GM12865 (cell line): ENCODE data around the gene KCTD2.

Source experiments
- DNase-seq: peaks from one replicate; pipeline ENCODE4 v3.0.0; 2010; ENCODE audit warnings: low read depth
- H3K4me3 ChIP-seq: 2 replicates; pipeline ENCODE4 v1.5.1; 2011; ENCODE audit warnings: mild to moderate bottlenecking, low read depth, low read length, control low read depth
- TF ChIP-seq, protein P1 (sequence below): IDR thresholded peaks from 2 replicates; pipeline ENCODE4 v1.5.1; 2011; ENCODE audit warnings: low read length, control low read depth, low read depth, inconsistent platforms; ENCODE audit not compliant: insufficient read depth; ENCODE audit errors: missing control alignments

Gene KCTD2

DNA sequence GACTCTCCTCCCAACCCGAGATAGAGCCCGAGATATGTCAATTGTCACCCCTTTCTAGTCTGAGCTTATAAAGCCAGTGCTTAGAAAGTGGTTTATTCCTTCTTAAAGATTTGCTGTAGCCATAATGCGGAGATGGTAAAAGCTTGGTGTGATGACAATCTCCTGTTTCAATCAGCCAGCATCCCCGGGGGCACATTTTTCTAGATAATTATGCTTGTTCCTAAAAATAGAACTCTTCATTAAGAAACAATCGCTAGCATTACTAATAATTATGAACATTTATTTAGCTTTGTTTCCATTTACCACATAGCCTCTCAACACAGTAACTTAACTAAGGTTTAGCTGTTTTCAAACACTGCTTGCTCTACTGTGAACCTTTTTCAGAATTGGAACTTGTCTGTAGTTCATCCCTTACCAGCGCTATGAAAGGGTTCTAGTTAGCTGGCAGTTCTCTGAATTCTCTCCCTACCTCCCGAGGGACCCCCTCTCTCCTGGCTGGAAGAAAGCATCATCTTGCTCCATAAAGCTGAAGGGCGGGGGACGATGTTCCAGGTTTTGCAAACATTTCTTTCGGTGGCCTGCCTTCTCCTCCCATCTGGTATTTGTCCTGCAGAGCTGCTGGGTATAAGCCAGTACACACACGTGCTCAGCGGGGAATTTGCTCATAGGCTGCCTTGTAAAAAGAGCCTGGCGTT, 35.5 kb upstream of the KCTD2 start:
- TF ChIP-seq, protein P1, sequence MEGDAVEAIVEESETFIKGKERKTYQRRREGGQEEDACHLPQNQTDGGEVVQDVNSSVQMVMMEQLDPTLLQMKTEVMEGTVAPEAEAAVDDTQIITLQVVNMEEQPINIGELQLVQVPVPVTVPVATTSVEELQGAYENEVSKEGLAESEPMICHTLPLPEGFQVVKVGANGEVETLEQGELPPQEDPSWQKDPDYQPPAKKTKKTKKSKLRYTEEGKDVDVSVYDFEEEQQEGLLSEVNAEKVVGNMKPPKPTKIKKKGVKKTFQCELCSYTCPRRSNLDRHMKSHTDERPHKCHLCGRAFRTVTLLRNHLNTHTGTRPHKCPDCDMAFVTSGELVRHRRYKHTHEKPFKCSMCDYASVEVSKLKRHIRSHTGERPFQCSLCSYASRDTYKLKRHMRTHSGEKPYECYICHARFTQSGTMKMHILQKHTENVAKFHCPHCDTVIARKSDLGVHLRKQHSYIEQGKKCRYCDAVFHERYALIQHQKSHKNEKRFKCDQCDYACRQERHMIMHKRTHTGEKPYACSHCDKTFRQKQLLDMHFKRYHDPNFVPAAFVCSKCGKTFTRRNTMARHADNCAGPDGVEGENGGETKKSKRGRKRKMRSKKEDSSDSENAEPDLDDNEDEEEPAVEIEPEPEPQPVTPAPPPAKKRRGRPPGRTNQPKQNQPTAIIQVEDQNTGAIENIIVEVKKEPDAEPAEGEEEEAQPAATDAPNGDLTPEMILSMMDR = no peak
- no peak overlapping the region; the same call in 1 of the 2 replicates for H3K4me3 ChIP-seq
- no peak for DNase-seq

GRCh38 chr17:75012096-75012345, 35.0 kb upstream of the KCTD2 start:
- TF ChIP-seq, protein P1 = no peak
- DNase-seq = no peak

DNA sequence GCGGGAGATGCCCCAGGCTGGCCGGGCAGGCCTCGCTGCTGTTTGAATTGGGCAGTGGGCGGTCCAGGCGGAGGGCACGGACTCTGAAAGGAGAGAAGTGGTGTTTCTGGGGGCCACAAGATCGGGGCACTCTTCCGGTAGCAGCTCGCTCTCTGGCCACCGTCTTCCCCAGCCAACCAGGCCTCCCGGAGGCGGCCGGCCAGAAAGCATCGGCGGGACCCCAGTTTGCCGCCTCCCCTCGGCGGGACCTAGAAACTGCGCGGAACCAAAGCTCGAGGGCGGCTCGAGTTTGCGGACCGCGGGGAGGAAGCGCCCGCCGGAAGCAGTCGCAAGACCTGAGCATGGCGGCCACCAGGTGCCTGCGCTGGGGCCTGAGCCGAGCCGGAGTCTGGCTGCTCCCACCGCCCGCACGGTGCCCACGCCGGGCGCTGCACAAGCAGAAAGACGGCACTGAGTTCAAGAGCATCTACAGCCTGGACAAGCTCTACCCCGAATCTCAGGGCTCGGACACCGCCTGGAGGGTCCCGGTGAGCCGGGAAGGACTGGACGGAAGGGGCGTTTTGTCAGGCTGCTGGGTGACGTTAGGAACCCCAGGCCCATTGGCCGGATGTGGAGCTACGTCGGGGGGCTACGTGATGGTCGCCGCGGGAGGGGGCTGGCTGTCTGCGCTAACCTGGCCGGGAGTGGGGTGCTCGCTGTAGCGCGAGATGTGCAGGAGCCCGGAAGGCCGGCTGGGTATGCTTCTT, 34.5 kb upstream of the KCTD2 start, which contains the start of gene MRPL58:
TSS of gene MRPL58 (plus strand) at position 325 of the 746 bp plus-strand sequence. CDS start at position 342, 17 bp downstream.
- DNase-seq = peak; percentile 94
- H3K4me3 ChIP-seq = peak within 1 kb of the TSS; percentile 97
- TF ChIP-seq, protein P1 = peak; percentile 46

More at GRCh38 chr17:75012096-75012345, 35.0 kb upstream of the KCTD2 start:
- peak overlapping the region; percentile 97 for H3K4me3 ChIP-seq

- H3K4me3 ChIP-seq = peak overlapping the region; percentile 97
- TF ChIP-seq, protein P1 = no peak
- DNase-seq = no peak
Observed at GRCh38 chr17:75013092-75013559, 33.9 kb upstream of the KCTD2 start.

- TF ChIP-seq, protein P1 = no peak
- no peak overlapping the region for H3K4me3 ChIP-seq
- no peak for DNase-seq
Observed at GRCh38 chr17:75019146-75019545, 27.9 kb upstream of the KCTD2 start.

DNA sequence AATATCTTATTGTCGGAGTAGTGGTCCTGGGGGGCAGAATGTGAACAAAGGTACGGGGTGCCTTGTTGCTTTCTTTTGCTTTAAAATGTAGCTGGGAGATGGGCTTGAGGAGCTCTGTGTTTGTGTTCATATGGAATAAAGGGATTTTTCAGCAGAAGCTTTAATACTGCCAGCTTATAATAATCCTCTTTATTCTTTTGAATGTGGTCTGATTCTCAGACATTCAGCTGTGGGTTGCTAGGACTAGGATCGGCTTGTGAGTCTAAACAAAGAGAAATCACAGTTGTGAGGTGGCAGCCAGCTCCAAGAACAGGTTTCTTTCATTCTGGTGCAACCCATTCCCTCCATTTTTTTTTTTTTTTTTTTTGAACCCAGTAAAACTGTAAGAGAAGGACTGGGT, 27.3 kb upstream of the KCTD2 start:
- H3K4me3 ChIP-seq = no peak overlapping the region
- no peak for DNase-seq
- TF ChIP-seq, protein P1 = no peak
